HL-60 (cell line): ENCODE measurements around the gene CLUH.

ENCODE experiments used
- CTCF ChIP-seq: IDR thresholded peaks from one replicate; pipeline ENCODE4 v1.5.1; 2011; ENCODE audit warnings: low read length, control low read depth, inconsistent platforms; ENCODE audit not compliant: insufficient read depth
- GABPA ChIP-seq: IDR thresholded peaks from 2 replicates; pipeline ENCODE4 v1.6.1; 2012; ENCODE audit warnings: low read depth
- REST ChIP-seq: IDR thresholded peaks from 2 replicates; pipeline ENCODE4 v1.6.1; 2012; ENCODE audit warnings: low read depth; ENCODE audit not compliant: insufficient replicate concordance

DNA sequence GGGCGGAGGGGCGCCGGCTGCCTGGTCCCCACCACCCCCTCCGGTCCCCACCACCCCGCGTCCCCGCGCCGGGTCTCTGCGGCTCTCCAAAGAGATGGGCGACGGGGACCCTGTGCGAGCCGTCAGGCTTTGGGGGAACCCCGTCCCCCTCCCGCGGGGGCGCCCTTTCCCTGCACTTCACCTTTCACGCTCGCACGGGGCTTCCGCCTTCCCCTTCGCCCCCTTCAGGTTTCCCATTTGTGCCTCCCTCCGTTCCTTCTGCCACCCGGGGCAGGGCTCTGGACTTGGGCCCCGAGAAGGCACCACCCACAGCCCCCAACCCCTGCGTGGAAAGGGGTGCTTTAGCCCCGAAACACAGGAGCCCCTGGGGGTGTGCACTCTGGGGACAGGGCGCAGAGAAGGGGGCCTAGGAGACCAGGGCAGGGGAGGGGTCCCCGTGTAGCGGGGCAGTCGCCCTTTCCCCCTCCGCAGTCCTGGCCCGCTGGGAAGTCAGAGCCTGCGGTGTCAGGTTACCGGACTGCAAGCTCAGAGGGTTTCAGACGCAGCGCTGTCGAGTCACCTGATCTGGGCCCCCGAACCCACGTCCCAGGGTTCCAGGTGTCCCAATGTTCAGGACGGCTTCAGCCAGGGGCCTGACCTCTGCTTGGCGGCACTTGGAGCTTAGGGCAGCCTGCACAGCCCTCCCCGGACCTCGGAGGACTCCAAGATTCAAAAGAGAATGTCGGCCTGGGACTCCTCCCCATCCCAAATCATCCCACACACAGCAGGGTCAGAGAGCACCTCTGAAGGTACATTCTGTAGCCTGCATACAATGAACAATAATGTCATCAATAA, 44.5 kb upstream of the CLUH start:
- TF ChIP-seq CTCF (no peak), GABPA (no peak), REST (no peak)
